ENCODE data around the gene OOSP1.

- TF ChIP-seq POLR2A (IDR thresholded peaks at IDR 0.05) = no peak
- TF ChIP-seq, protein P1, sequence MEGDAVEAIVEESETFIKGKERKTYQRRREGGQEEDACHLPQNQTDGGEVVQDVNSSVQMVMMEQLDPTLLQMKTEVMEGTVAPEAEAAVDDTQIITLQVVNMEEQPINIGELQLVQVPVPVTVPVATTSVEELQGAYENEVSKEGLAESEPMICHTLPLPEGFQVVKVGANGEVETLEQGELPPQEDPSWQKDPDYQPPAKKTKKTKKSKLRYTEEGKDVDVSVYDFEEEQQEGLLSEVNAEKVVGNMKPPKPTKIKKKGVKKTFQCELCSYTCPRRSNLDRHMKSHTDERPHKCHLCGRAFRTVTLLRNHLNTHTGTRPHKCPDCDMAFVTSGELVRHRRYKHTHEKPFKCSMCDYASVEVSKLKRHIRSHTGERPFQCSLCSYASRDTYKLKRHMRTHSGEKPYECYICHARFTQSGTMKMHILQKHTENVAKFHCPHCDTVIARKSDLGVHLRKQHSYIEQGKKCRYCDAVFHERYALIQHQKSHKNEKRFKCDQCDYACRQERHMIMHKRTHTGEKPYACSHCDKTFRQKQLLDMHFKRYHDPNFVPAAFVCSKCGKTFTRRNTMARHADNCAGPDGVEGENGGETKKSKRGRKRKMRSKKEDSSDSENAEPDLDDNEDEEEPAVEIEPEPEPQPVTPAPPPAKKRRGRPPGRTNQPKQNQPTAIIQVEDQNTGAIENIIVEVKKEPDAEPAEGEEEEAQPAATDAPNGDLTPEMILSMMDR (IDR thresholded peaks at IDR 0.05) = no peak
Measured at GRCh38 chr11:59938718-59939117, 486 bp downstream of the OOSP1 start.
